ENCODE measurements around the gene VGLL4.
"Not testable (repeated sequence)": the region's sequence is repeated elsewhere in the genome, so short reads cannot be mapped to it uniquely, and the experiment has no call there.

Gene VGLL4

DNA sequence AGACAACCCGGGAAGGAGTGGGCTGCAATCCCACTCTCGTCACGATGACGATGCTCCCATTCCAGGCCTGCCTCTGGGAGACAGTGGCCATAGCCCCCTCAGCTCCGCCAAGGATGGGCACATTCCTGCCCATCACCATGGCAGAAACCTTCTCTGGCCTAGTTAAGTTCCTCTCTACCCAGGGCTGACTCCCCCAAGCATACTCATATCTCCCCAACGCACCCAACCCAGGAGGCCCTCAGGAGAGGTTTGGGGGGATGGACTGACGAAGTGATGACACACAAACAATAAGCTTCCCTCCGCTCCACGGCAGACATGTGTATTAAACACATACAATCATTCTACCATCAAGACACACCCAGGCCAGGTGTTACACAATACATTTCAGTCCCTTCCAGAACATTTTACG, 60.1 kb downstream of the VGLL4 start:
- DNase-seq (ENCODE audit: low read depth), result no peak

DNA sequence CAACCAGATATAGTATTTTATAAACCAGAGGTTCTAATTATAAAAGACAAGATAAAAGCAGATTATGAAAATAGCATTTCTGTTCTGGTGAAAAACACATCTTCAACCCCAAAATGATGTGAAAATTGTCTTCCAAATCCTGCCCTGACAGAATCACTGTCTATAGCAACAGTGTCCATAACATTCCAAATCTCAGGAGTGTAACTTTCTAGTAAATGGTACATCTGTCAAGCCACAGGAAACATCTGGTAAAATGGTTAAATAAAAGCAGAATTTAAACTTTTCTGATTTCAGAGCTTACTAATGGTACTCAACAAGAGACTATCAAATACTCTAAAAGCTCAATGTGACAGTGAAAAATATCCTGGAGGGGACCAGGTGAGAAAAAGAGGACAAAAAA, 60.5 kb downstream of the VGLL4 start:
- no peak for DNase-seq (ENCODE audit: low read depth)

DNA sequence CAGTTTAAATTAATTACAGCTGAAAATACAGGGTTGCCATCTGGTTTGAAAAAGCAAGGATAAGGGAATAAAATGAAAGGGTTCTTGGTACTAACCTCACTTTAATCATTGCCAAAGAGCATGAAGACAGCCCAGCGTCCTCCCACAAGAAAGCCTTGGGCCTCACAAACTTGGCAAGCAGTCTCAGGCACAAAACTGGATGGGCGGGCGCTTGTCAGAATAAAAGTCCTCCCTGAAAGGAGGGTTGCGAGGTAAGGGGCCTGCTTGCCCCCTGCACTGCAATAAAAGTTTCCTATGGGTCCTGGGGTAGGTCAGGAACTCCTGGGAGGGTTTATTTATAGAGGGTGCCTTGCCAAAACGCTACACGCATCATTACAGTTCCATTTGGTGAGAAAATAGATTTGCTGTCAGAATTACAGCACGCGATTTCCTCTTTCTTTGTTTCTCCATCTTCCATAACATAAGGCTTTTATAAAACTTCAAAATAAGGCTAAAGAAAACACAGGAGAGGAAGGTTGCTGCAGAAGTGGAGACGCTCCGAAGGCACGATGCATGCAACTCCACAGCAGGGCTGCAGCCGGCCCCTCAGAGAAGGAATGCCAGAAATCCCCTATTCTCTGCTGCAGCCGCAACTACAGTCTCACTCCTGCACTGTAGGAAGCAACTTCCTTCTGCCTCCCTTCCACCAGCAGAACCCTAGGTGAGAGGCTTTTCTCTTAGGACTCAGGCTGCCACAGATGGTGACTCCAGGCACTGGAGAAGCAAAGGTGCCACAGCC, 61.3 kb downstream of the VGLL4 start:
- no peak for DNase-seq (ENCODE audit: low read depth)

DNA sequence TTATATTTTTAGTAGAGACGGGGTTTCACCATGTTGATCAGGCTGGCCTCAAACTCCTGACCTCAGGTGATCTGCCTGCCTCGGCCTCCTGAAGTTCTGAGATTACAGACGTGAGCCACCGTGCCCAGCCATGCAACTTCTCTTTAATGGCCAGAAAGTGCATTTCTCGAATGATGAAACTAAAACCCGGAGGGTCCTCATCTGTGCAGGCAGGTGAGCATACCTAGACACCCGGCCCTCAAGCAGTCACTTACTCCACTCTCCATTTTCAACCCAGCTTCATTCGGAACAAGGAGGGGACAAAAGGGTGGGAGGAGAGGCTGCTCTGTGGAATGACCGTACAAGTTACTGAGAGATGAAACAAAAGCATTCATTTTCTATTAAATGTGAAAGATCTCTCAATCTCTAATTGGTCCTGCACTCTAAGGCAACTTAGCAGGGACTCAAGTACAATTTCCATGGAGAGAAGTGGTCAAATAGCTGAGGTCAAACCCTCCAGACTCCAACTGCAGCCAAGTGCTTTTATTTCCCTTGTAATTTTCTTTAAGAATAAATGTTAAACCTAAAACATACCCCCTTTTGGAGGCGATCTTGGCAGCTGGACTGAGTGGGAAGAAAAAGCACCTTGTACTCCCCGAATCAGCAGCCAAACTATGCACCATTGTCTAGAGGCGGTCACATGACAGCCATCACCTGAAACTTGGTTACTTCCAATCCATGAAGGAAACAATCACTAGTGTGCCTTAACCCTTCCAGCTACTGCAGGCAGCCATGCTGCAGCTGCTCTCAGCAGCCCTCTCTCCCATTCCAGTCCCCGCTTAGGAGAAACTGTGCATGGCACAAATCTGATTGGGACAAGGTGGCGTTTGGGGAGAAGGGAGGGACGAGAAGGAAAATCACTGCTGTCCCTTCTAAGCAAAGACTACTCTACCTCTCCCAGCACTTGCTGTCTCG, 62.2 kb downstream of the VGLL4 start:
- DNase-seq (ENCODE audit: low read depth), result no peak

DNA sequence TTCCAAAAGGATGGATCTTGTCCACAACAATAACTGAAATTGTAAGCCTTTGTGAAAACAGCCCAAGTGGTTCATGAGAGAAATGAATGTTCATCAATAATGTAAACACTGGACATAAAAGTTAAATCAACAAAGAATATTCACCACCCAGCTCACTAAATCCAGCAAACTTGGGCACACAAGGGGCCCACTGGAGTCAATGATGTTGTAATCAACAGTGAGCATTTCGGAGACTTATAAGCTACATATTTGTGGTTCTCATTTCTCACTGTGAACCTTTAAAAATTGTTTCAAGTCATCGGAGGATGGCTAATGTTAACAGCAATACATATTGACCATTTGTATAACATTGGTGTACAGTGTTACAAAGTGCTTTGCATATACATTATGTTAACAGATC, 63.1 kb downstream of the VGLL4 start:
- DNase-seq (ENCODE audit: low read depth), result no peak

DNA sequence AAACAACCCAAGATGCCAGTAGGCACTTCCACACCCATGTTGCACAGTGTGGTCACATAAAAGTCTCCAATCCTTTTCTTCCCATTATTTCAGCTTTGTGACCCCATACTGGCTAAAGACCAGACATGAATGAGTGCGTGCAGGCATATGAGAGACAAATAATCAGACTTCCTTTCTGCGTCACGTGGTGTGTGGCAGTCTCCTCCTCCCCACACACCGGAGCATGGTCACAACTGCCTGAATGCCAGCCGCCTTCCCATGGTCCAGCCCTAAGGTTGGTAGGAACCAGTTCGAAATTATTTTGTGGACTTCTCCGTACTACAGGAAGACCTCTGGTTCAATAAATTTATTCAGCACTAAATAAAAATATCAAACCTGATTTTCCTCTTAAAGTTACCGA, 65.5 kb downstream of the VGLL4 start:
- DNase-seq (ENCODE audit: low read depth), result no peak

DNA sequence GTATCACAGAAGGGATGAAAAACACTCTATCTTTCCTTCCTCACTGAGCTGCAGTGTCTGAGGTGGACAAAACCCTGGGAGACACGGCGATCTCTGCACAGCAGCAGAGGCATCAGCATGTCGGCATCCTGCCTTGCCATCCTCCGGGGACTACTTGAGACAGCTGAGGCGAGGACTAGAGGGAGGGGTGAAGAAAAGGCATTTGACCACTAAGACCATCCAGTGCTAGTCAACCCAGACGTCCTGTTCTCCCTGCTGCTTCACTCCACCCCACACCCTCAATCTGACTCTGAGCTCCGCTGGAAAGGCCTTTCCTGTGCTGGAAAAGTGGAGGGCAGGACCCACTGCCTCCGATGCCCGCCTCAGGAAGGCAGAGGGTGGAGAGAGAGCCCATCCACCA, 67.3 kb downstream of the VGLL4 start:
- no peak for DNase-seq (ENCODE audit: low read depth)

DNA sequence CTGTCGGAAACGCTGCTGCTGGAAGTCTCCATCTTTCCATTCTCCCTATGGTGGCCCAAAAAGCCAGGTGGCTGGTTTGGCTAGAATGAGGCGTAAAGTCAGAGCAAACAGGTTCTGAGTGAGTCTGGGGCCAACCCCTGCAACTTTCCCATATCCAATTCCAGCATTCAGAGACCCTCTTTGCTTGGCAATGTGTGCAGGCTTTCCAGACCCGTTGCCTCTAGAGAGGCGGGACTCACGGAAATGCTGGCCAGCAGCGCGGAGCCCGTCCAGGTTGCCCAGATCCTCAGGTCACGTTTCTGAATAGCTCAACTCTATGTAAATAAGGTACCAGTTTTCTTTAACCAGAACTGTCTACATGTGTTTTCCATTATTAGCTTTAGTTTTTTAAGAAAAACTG, 68.0 kb downstream of the VGLL4 start:
- DNase-seq (ENCODE audit: low read depth), result no peak

DNA sequence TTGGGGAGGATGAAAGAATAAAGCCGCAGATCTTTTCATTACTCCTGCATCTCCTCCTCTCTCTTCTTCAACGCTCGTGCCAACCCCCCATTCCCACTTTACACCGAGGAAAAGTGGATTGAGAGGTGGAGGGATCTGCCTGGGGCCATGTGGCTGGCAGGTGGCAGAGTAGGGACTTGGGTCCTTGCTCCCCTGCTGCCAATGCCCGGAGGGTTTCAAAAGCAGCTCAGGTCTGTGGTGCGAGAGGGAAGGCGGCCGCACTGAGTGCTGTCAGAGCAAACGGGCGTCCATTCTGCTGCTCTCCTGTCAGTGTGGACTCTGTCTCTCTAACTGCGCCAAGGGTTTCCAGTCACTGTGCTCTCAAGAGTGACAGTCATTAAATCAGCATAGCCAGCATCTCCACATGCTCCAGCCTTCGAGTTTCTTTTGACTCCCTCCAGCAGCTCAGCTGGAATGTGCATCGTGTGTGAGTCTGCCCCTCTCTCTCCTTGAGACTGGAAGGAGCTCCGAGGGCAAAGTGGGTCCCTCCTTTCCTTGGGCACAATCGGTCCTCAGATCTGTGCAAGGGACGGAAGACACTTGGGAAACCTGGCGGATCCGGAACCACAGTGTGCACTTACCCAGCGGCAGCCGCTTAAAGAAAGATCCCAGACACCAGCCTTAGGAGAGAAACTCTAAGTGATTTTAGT, 68.6 kb downstream of the VGLL4 start:
- DNase-seq (ENCODE audit: low read depth), result no peak

DNA sequence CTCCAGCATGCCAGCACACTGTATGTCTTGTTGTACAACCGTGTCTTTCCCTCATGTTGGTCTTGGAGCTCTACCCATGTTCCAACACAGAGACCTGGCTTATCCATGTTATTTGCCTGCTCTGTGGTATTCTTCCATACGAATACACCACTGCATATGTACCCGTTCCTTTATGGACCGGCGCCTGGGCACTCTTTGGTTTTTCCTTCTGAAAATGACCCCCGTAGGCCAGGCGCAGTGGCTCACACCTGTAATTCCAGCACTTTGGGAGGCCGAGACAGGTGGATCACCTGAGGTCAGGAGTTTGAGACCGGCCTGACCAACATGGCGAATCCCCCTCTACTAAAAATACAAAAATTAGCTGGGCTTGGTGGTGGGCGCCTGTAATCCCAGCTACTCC, 71.1 kb downstream of the VGLL4 start:
- not testable (repeated sequence) for DNase-seq (ENCODE audit: low read depth)

DNA sequence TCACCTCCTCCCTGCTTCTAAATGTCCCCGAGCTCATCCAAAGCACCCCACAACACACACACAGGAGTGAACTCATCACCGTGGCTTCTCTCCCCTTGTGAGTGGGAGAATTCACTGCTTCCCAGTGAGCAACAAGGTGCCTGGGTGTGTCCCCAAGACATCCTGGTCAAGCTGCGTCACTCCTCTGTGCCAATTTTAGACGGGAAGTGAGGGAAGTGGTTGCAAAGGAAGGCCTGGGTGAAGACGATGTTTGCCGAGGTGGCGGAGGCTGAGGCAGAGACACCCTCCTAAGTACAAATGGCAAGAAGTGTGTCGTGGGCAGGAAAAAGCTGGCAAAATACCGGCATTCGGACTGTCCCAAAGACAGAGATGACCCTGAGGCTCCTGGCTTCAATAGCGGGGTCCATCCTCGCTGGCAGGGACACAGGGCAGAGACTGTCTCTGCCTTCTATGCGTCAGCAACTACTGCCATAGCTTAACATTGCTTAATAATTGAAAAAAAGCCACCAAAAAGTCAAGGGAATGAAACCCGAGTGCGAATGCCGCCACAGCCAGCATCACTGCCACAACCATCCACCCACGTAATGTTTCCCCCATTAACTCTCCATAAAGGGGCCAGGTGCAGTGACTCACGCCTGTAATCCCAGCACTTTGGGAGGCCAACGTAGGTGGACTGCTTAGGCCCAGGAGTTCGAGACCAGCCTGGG, 72.8 kb downstream of the VGLL4 start:
- DNase-seq (ENCODE audit: low read depth), result no peak

DNA sequence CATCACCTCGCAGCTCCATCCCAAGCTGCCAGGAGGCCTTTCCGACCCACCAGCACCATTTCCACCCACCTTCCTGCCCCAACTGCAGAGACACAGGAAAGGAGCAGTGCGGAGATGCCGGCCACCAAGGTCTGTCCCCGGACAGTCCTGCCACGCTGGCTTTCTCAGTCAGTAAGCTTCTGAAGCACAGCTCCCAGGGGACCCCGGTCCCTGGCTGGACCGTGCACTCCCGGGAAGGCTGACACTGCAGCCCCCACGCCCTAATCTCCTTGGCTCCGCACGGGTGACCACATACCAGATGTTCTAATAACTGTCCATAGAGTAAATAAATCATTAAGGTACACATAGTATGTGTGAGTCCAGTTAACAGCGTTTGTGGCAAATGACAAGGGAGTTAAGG, 73.5 kb downstream of the VGLL4 start:
- DNase-seq (ENCODE audit: low read depth), result no peak

DNA sequence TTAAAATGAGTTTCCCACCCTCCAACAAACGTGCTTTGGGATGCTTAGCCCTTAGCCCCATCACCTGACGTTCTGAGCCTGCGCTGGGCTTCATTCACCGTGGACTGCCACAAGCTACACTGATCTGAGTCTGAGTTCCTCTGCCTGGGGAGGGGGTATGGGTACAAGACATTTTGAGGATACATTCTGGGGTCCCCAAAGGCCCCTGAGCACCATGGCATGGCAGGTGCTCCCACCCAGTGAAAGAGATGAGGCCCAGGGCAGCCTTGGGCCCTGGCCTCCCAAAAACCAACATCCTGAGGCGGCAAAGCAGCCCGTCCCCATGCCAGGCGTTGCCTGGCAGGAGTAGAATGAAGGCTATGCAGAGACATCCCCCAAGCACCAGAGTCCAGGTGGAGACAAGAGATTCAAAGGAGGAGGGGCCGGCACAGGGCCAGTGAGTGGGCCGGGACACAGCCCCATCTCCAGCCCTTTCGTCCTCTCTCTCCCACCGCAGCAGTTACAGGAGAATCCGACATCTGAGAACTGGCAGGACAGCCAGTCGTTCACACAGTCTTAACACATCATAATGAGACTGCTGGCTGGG, 74.5 kb downstream of the VGLL4 start:
- DNase-seq (ENCODE audit: low read depth), result no peak

DNA sequence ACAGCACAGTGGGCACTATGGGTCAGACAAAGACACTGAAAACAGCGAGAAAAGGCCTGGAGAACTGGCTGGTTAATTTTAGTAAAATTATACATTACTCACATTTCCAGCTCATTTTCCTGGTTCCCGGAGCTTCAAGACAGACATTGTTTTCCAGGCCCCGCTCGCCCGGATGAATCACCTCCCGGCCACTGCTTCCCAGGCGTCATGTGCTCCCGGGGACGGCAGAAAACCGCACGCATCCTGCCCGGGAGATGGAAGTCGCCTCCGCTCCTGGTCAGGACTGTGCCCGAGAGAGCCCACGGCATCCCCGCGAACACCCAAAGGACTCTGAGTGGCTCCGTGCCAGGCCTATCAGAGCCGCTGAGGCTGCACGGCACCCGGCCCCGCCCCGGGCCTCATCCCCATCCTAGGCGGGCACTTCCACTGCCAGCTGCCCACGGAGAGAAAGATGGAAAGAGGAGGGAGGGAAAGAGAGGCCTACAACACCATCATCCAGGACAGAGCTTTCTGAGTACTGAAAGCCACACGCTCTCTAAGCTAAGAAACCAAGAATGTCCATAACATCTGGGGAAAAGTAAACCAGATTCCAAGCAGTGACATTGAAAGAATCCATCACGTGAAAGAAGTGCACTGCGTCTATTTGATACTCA, 75.1 kb downstream of the VGLL4 start:
- no peak for DNase-seq (ENCODE audit: low read depth)

DNA sequence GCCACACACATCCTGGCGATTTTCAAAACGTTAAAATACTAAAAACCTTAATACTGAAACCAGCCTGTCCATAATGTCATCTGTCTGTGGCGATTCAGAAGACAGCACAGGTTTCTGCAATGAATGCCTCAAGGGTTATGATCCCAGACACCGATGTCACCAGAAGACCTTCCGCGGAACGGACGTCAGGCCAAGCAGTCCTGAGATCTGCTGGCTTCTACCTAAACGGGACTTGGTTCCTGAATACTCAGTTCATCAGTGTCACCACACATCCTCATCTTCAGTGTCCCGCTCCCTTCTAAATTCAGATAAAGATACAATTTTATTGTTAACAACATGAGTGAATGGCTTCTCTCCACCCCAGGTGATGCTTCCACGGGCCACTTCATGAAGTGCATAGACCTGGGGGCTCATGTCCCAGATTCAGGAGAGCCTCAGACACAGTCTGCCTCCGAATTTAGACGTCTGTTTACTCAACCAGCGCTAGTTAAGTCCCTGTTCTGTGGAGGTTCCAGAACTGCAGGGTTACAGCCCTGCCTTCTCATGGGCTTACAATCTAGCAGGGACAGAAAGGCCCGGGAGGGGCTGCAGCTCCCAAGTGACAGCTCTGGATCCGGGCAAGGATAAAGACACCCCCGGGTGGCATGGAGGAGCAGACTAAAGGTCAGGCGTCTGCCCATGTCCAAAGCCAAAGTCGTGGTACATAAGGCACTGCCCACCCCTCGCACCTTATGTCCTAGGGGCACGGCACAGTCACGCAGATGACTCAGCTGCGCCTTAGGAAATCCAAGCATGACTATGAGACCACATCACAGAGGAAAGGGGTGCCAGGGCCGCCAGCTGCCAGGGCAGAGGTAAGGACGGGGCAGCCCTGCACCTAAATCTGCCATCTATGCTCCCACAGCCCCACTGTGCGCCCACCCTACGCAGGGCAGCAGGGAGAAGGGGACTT, 75.9 kb downstream of the VGLL4 start:
- no peak for DNase-seq (ENCODE audit: low read depth)

DNA sequence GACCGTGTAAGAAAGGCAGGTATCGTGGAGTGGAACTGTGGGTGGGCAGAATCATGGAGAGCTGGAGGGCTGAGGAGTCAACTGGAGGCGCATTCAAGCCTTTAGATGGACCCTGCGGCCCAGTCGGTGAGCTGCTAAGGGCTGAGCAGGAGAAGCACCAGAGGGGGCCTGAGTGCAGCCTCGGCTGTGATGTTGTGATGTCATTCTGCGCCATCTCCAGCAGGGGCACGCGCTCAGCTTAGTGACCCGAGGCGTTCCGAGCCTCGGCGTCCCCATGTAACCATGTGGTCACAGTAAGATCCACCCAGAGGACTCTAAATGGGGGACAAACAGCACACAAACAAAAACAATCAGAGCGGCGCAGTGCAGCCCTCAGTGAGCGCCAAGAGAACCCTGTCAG, 76.8 kb downstream of the VGLL4 start:
- no peak for DNase-seq (ENCODE audit: low read depth)

DNA sequence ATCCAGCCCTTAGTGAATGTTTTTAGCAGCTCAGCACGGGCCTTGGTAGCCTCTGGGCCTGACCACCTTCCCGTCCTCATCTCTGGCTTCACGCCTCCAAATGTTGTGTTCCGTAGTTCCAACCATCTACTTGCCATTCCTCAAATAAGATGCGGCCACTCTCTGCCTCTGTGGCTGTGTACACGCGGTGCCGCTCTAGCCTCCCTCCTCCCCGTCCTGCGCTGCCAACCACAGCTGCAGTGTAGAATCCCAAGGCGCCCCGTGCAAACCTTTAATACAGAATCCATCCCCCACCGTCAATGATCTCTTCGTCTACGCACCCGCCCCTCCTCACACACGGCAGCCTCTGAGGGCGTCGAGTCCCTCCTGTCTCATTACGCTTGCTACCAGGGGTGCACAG, 77.2 kb downstream of the VGLL4 start:
- DNase-seq (ENCODE audit: low read depth), result no peak

DNA sequence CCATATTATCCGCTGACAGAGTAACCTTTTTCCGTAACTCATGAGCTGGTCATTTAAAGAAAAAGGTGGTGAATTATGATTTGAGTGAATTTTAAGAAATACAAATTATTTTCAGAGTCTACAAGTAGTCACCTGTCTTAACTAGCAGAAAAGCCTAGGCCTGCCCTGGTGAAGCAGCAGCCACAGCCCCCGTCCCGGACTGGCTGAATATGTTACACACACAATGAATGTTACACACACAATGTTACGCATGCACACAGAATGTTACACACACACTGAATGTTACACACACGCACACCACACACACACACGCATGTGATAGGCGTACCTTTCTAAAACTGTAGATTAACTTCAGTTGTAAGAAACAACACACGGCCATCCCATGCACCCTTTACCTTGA, 77.8 kb downstream of the VGLL4 start:
- DNase-seq (ENCODE audit: low read depth), result no peak

DNA sequence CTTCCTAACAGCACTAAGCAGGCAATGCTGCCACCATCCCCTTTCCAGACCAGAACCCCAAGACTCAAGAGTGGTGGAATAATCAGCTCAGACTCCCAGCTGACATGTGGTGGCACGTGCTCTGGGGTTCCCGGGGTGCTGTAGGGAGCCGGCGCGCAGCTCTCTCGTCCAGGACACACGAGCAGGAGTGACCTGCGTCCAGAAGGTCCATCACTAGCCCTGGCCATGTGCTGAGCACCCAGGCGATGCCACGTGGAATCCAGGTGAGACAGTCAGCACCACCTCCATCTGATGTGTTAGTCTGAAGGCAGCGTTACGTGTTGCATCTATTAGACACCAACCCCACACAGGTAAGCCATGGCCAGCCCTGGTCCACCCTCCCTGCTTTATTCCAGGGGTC, 78.2 kb downstream of the VGLL4 start:
- DNase-seq (ENCODE audit: low read depth), result no peak

DNA sequence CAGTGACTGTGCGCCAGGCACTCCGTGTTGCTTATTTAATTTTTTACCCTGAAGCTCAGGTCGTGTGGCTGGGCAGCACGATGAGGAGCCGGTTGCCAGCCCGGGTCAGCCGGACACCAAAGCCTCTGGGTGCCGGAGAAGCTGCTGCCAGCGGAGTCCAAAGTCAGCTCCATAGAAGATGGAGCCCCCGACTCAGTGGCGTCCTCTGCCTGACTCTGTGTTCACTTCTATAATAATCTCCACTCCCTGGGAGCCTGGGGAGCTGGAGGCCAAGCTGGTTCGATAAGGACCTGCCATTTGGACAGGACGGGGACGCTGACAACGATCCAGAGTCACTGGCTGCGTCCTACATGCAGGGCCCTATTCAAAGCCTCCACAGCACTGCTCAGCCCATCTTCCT, 78.6 kb downstream of the VGLL4 start:
- DNase-seq (ENCODE audit: low read depth), result no peak

Measured in activated T-cell treated with anti-CD3 and anti-CD28 coated beads for 1 hour (primary cell).